Spleen (tissue), 7 donors: ENCODE measurements around the gene MACROD2.

Source experiments
- POLR2AphosphoS5 ChIP-seq, 3 donors: sonication (generic); formaldehyde crosslinking; IDR thresholded peaks; one replicate each; pipeline ENCODE4 v1.5.1; 2017; ENCODE audit warnings: antibody characterized with exemption in 3 of 3
- TF ChIP-seq, protein P1 (sequence below), 11 experiments: fragments of 200-600 bp in 7 of 11; fragments of 450-650 bp in 4 of 11; sonication (generic) in 4 of 11; IDR thresholded peaks in 8 of 11; conservative IDR thresholded peaks in 3 of 11; 1 replicate in 7 of 11; 2 replicates in 4 of 11; pipeline versions ENCODE4 v1.4.0 to v1.8.0; 2016 to 2021; ENCODE audit warnings: antibody characterized with exemption in 11 of 11, inconsistent platforms in 4 of 11, mild to moderate bottlenecking in 1 of 11
- donor health status: DM: no; HTN: no; CAD: no; lungs with moderate emphysema.
- donor health status: DM: no; HTN: no; CAD: no.
- donor health status: DM: no; HTN: no; CAD: no.

GRCh38 chr20:15630360-15630759 is 1635.0 kb downstream of the MACROD2 start:
- TF ChIP-seq, protein P1, sequence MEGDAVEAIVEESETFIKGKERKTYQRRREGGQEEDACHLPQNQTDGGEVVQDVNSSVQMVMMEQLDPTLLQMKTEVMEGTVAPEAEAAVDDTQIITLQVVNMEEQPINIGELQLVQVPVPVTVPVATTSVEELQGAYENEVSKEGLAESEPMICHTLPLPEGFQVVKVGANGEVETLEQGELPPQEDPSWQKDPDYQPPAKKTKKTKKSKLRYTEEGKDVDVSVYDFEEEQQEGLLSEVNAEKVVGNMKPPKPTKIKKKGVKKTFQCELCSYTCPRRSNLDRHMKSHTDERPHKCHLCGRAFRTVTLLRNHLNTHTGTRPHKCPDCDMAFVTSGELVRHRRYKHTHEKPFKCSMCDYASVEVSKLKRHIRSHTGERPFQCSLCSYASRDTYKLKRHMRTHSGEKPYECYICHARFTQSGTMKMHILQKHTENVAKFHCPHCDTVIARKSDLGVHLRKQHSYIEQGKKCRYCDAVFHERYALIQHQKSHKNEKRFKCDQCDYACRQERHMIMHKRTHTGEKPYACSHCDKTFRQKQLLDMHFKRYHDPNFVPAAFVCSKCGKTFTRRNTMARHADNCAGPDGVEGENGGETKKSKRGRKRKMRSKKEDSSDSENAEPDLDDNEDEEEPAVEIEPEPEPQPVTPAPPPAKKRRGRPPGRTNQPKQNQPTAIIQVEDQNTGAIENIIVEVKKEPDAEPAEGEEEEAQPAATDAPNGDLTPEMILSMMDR (IDR thresholded peaks at IDR 0.05 in 8 of 11, conservative IDR thresholded peaks at IDR 0.05 in 3 of 11): no peak
- TF ChIP-seq POLR2AphosphoS5 (IDR thresholded peaks at IDR 0.05): no peak
